ENCODE data around the gene EHD4.

Gene EHD4

DNA sequence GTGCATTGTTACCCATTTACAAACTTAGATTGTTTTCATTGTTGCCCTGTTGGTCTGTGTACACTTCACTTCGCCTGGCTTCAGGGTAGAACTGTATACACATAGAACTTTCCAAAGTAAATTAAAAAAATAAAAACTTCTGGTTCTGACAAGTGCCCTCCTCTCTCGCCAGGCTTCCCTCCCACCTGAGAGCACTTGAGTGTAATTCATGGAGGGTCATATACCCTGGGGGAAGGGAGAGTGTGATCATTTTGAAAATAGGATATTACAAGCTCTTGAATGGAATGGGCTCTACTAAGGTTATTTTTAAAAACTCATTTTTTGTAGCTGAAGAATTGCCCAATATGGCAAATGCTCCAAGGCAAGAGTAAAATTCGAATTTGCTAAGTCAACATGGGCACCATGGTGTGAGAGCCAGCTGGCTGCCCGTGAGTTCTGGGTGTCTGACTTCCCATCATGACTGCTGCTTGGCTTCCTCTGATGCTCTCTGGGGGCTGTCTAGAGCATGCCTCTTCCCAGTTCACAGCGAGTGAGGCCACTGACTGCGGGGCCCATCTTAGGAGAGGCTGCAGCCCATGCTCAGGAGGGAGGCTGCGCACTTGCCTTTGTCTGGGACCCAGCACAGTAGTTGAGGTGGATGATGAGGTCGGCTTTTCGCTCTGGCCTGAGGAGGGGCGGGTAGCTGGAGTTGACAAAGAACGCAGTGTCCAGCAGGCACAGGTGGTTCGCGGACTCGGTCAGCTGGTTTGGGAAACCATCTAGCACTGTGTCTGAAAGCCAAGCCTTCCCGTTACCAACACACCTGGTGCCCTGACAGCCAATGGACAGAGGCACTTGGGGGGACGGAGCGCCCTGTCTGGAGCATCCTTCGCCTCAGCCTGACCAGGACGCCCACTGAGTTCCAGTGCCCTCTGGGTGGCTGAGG is 13.1 kb upstream of the EHD4 start:
- Histone ChIP-seq H3K79me2 (no peaks in the 10 kb centered on the region), H2AFZ (no peak overlapping the region), H3K27ac (no peak overlapping the region), H3K27me3 (ENCODE audit: control insufficient read depth, insufficient read depth, low read length) (no peaks in the 10 kb centered on the region), H3K36me3 (ENCODE audit: control insufficient read depth, insufficient read depth, low read length) (no peaks in the 10 kb centered on the region), H3K9me3 (ENCODE audit: control insufficient read depth, low read length) (no peaks in the 10 kb centered on the region), H3K4me1 (peaks cover 10% of the 10 kb centered on the region), H3K4me3 (ENCODE audit: low read depth, low read length) (no peak overlapping the region), H3K4me2 (ENCODE audit: low read length) (no peak overlapping the region), H3K9ac (no peak overlapping the region)
- TF ChIP-seq, protein P1, sequence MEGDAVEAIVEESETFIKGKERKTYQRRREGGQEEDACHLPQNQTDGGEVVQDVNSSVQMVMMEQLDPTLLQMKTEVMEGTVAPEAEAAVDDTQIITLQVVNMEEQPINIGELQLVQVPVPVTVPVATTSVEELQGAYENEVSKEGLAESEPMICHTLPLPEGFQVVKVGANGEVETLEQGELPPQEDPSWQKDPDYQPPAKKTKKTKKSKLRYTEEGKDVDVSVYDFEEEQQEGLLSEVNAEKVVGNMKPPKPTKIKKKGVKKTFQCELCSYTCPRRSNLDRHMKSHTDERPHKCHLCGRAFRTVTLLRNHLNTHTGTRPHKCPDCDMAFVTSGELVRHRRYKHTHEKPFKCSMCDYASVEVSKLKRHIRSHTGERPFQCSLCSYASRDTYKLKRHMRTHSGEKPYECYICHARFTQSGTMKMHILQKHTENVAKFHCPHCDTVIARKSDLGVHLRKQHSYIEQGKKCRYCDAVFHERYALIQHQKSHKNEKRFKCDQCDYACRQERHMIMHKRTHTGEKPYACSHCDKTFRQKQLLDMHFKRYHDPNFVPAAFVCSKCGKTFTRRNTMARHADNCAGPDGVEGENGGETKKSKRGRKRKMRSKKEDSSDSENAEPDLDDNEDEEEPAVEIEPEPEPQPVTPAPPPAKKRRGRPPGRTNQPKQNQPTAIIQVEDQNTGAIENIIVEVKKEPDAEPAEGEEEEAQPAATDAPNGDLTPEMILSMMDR (IDR thresholded peaks at IDR 0.05) = no peak

DNA sequence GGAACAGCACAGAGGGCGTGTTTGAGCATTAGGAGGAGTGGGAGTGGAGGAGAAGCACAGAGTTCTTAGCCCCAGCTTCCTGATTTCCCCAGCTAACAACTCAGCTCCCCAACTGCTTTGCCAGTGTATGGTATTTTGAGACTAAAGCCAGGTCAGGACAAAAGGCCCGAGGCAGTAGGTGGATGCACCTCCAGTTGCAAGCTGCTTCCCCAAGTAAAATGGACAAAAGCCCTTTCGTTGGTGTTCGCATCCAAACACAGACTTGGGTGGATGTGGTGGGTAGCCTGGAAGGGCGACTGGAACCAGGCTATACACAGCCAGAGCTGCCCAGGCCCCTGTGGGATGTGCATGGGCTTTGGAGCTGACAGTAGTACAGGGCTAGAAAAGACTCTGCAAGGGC is 12.3 kb upstream of the EHD4 start:
- Histone ChIP-seq H3K9me3 (ENCODE audit: control insufficient read depth, low read length) (no peaks in the 10 kb centered on the region), H3K27me3 (ENCODE audit: control insufficient read depth, insufficient read depth, low read length) (no peaks in the 10 kb centered on the region), H3K27ac (no peak overlapping the region), H2AFZ (no peak overlapping the region), H3K9ac (no peak overlapping the region), H3K4me2 (ENCODE audit: low read length) (no peak overlapping the region), H3K4me3 (ENCODE audit: low read depth, low read length) (no peak overlapping the region), H3K4me1 (peaks cover 15% of the 10 kb centered on the region), H3K79me2 (no peaks in the 10 kb centered on the region), H3K36me3 (ENCODE audit: control insufficient read depth, insufficient read depth, low read length) (no peaks in the 10 kb centered on the region)
- TF ChIP-seq, protein P1 (IDR thresholded peaks at IDR 0.05) = no peak

DNA sequence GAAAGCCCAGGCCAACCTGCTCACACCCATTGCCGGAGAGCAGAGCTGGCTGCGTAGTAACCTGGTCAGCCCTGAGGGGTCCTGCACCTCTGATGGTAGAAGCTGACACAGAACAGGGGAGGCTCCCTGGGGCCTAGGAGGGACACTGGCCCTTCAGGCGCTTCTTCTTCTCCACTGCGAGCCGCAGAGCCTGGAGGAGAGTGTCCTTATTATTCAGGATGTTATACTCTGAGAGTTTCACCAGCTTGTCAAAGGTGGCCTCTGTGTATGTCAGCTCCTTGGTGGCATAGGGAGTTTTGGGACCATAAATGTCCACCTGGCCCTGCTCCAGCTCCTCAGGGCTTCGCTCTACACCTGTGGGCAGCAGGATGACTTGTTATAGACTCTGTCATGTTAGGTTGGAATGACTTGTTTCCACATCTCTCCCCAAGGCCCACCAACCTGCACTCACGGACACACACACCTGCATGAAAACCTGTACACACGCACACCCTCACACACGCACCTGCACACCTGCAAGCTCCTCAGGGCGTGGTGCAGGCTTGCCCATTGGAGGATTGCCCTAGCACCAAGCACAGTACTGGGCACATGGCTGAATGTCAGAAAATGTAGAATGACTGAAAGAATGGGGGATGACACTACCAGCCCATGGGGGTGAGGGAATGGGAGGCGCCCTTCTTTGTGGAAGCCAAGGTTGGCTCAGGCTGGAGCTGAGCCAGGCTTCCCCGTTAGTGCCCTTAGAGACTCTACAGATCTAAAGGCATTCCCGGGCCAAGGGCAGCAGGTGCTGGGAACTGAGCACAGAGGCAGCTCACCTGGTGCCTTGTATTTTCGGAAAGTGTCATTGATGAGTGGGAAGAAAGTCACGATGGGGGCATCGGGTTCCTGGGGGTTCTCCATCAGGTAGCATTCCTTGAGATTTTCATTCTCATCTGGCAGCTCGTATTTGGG is 11.5 kb upstream of the EHD4 start:
- H3K36me3 ChIP-seq (ENCODE audit: control insufficient read depth, insufficient read depth, low read length) = no peaks in the 10 kb centered on the region
- H3K27ac ChIP-seq = no peak overlapping the region
- H3K9me3 ChIP-seq (ENCODE audit: control insufficient read depth, low read length) = no peaks in the 10 kb centered on the region
- no peak overlapping the region for H3K9ac ChIP-seq
- H3K4me1 ChIP-seq = peaks cover 15% of the 10 kb centered on the region
- H3K27me3 ChIP-seq (ENCODE audit: control insufficient read depth, insufficient read depth, low read length) = no peaks in the 10 kb centered on the region
- no peaks in the 10 kb centered on the region for H3K79me2 ChIP-seq
- TF ChIP-seq, protein P1 (IDR thresholded peaks at IDR 0.05) = no peak
- H3K4me2 ChIP-seq (ENCODE audit: low read length) = no peak overlapping the region
- H3K4me3 ChIP-seq (ENCODE audit: low read depth, low read length) = no peak overlapping the region
- H2AFZ ChIP-seq = no peak overlapping the region

DNA sequence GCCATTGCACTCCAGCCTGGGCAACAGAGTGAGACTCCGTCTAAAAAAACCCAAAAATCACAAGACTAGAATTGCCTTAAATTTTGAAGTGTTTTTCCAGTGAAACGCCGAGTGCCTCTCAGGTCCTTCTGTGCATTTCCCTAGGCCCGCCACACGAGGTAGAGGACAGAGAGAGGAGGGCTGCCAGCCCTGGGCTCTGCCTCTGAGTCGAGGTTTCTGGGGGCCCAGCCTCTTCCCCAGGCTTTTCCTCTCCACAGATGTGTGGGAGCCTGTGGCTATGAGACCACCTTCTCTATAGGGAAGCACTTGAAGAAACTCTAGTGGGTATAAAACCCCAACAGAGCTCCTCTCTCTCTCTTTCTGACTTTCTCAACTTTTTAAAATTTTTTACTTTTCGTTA is 10.9 kb upstream of the EHD4 start:
- Histone ChIP-seq H3K4me3 (ENCODE audit: low read depth, low read length) (no peak overlapping the region), H3K36me3 (ENCODE audit: control insufficient read depth, insufficient read depth, low read length) (no peaks in the 10 kb centered on the region), H2AFZ (no peak overlapping the region), H3K4me1 (peaks cover 15% of the 10 kb centered on the region), H3K27me3 (ENCODE audit: control insufficient read depth, insufficient read depth, low read length) (no peaks in the 10 kb centered on the region), H3K79me2 (no peaks in the 10 kb centered on the region), H3K9ac (no peak overlapping the region), H3K27ac (no peak overlapping the region), H3K4me2 (ENCODE audit: low read length) (no peak overlapping the region), H3K9me3 (ENCODE audit: control insufficient read depth, low read length) (no peaks in the 10 kb centered on the region)
- TF ChIP-seq, protein P1 (IDR thresholded peaks at IDR 0.05) = no peak
